K562 (cell line): Measurements from ENCODE around the gene PPHLN1. TPM values are rescaled to one million over a fixed set of nuclear protein-coding genes. Genes with fewer than 3 reads are reported as not detected.
A peak's percentile ranks its signal among the peaks of the same experiment; 100 is the strongest.

ENCODE experiments used
- ARID2 ChIP-seq: fragments of 450-650 bp; IDR thresholded peaks from 2 replicates; pipeline ENCODE4 v1.6.1; 2017; ENCODE audit warnings: antibody characterized with exemption, mild to moderate bottlenecking
- CBX3 ChIP-seq, 2 experiments: IDR thresholded peaks; 1 replicate in 1 of 2; 2 replicates in 1 of 2; pipeline ENCODE4 v1.6.1; 2012; ENCODE audit warnings: inconsistent platforms in 2 of 2, low read length in 2 of 2, borderline replicate concordance in 1 of 2, control low read depth in 1 of 2
- CREBBP ChIP-seq: IDR thresholded peaks from one replicate; pipeline ENCODE4 v1.6.1; 2012; ENCODE audit warnings: low read depth, mild to moderate bottlenecking, control low read depth, inconsistent platforms, low read length
- DACH1 ChIP-seq: fragments of 450-650 bp; IDR thresholded peaks from 2 replicates; pipeline ENCODE4 v1.6.1; 2018; ENCODE audit not compliant: partially characterized antibody
- EHMT2 ChIP-seq: fragments of 450-650 bp; IDR thresholded peaks from 2 replicates; pipeline ENCODE4 v1.6.1; 2018; ENCODE audit warnings: antibody characterized with exemption
- ESRRA ChIP-seq: fragments of 450-650 bp; IDR thresholded peaks from 2 replicates; pipeline ENCODE4 v1.6.1; 2014; ENCODE audit warnings: low read depth, mild to moderate bottlenecking, moderate library complexity, borderline replicate concordance
- FOXM1 ChIP-seq, 2 experiments: fragments of 450-650 bp in 1 of 2; sonication (generic) in 1 of 2; formaldehyde crosslinking in 1 of 2; IDR thresholded peaks; 2 replicates each; pipeline versions ENCODE4 v1.6.1 to v1.9.0; 2017 to 2022; ENCODE audit warnings: low read depth in 2 of 2, mild to moderate bottlenecking in 2 of 2, missing genetic modification reagents in 1 of 2, moderate library complexity in 1 of 2
- HCFC1 ChIP-seq: IDR thresholded peaks from 2 replicates; pipeline ENCODE4 v1.6.1; 2012; ENCODE audit warnings: low read depth, low read length, improper control_type of control experiment
- HMG20A ChIP-seq: fragments of 450-650 bp; formaldehyde crosslinking; conservative IDR thresholded peaks from 2 replicates; pipeline ENCODE4 v1.4.0; 2020; ENCODE audit warnings: mild to moderate bottlenecking, mixed read lengths
- HNRNPH1 ChIP-seq: fragments of 200-400 bp; formaldehyde crosslinking; optimal IDR thresholded peaks from 2 replicates; pipeline ENCODE3; 2017; ENCODE audit warnings: low read depth, mild to moderate bottlenecking, low read length, moderate library complexity
- L3MBTL2 ChIP-seq: fragments of 450-650 bp; IDR thresholded peaks from 2 replicates; pipeline ENCODE4 v1.6.1; 2016; ENCODE audit warnings: mild to moderate bottlenecking, moderate library complexity
- NCOA2 ChIP-seq, 2 experiments: fragments of 450-650 bp; IDR thresholded peaks; 2 replicates each; pipeline ENCODE4 v1.6.1; 2018; ENCODE audit warnings: mild to moderate bottlenecking in 2 of 2, moderate library complexity in 1 of 2; ENCODE audit not compliant: partially characterized antibody in 2 of 2
- NONO ChIP-seq, 2 experiments: fragments of 200-400 bp in 1 of 2; fragments of 450-650 bp in 1 of 2; formaldehyde crosslinking in 1 of 2; IDR thresholded peaks; 2 replicates each; pipeline ENCODE4 v1.6.1; 2017; ENCODE audit warnings: low read depth in 2 of 2, mild to moderate bottlenecking in 2 of 2, moderate library complexity in 2 of 2, low read length in 1 of 2
- PHB ChIP-seq: fragments of 250-450 bp; sonication (Bioruptor Pico); IDR thresholded peaks from 2 replicates; pipeline ENCODE4 v1.5.0; 2021
- PML ChIP-seq: IDR thresholded peaks from 2 replicates; pipeline ENCODE4 v1.6.1; 2012; ENCODE audit warnings: low read length, inconsistent platforms
- RBM15 ChIP-seq: fragments of 200-400 bp; formaldehyde crosslinking; IDR thresholded peaks from 2 replicates; pipeline ENCODE4 v1.6.1; 2018; ENCODE audit warnings: mild to moderate bottlenecking, low read length, moderate library complexity; ENCODE audit not compliant: insufficient read depth
- SIN3A ChIP-seq, 2 experiments: fragments of 150-350 bp in 1 of 2; IDR thresholded peaks; 2 replicates each; pipeline ENCODE4 v1.6.1; 2011 to 2016; ENCODE audit warnings: borderline replicate concordance in 2 of 2, low read depth in 2 of 2, low read length in 2 of 2, mild to moderate bottlenecking in 2 of 2, moderate library complexity in 2 of 2; ENCODE audit not compliant: control insufficient read depth in 1 of 2
- SREBF1 ChIP-seq: fragments of 150-350 bp; IDR thresholded peaks from 2 replicates; pipeline ENCODE4 v1.6.1; 2014; ENCODE audit warnings: antibody characterized with exemption, low read depth, low read length, borderline replicate concordance
- TCF7L2 ChIP-seq: fragments of 150-350 bp; IDR thresholded peaks from 2 replicates; pipeline ENCODE4 v1.6.1; 2016; ENCODE audit warnings: low read depth, mild to moderate bottlenecking, low read length, moderate library complexity
- TCFL5 ChIP-seq: fragments of 250-450 bp; sonication (Bioruptor Pico); conservative IDR thresholded peaks from 2 replicates; pipeline ENCODE4 v1.6.1; 2021; ENCODE audit warnings: mild to moderate bottlenecking, moderate library complexity, matching md5 sums
- ZNF764 ChIP-seq: fragments of 250-450 bp; sonication (Bioruptor Pico); IDR thresholded peaks from 2 replicates; pipeline ENCODE4 v1.4.0; 2020; ENCODE audit warnings: low read depth, mild to moderate bottlenecking, moderate library complexity
- polyA plus RNA-seq, 8 experiments: library from polyadenylated mRNA; depleted of rRNA in 4 of 8; stranded (reverse) in 5 of 8; unstranded in 3 of 8; fragments of >200 nt; fragmentation: Nextera tagmentation in 2 of 8; fragmentation: Illumina TruSeq in 1 of 8; extraction: Ambion mirVana in 2 of 8; extraction: Trizol in 1 of 8; gene quantifications; 2 replicates each; pipeline versions ENCODE4 v1.2.1 to v1.2.3, GENCODE V29; 2011 to 2014; ENCODE audit warnings: inconsistent platforms in 1 of 8, missing spikeins in 1 of 8
- total RNA-seq, 7 experiments: library from RNA; depleted of rRNA in 6 of 7; stranded (reverse); fragments of >200 nt in 6 of 7; fragmentation: Illumina TruSeq in 2 of 7; extraction: Trizol in 2 of 7; gene quantifications; 2 replicates each; pipeline versions ENCODE4 v1.2.1 to v1.2.3, GENCODE V29; 2011 to 2021; ENCODE audit warnings: low replicate concordance in 1 of 7
- TF ChIP-seq, protein P1 (sequence below): IDR thresholded peaks from 2 replicates; pipeline ENCODE4 v1.6.1; 2011; ENCODE audit warnings: borderline replicate concordance, low read depth, mild to moderate bottlenecking, moderate library complexity, low read length; ENCODE audit not compliant: insufficient read depth, poor library complexity, severe bottlenecking
- TF ChIP-seq, protein P2 (sequence below), 2 experiments: IDR thresholded peaks in 1 of 2; conservative IDR thresholded peaks in 1 of 2; 2 replicates each; pipeline ENCODE4 v1.6.1; 2016; ENCODE audit warnings: low read depth in 2 of 2, mild to moderate bottlenecking in 1 of 2, missing compliant biosample characterization in 1 of 2, missing genetic modification characterization in 1 of 2, moderate library complexity in 1 of 2

PPHLN1 gene
- total and polyA plus RNA-seq, 9 of the 15 experiments (the other 6 are each of a cell fraction or from before 2014, with no cell fraction given) = 66.3 to 112 (median 93.6) TPM

- TF ChIP-seq, protein P1, sequence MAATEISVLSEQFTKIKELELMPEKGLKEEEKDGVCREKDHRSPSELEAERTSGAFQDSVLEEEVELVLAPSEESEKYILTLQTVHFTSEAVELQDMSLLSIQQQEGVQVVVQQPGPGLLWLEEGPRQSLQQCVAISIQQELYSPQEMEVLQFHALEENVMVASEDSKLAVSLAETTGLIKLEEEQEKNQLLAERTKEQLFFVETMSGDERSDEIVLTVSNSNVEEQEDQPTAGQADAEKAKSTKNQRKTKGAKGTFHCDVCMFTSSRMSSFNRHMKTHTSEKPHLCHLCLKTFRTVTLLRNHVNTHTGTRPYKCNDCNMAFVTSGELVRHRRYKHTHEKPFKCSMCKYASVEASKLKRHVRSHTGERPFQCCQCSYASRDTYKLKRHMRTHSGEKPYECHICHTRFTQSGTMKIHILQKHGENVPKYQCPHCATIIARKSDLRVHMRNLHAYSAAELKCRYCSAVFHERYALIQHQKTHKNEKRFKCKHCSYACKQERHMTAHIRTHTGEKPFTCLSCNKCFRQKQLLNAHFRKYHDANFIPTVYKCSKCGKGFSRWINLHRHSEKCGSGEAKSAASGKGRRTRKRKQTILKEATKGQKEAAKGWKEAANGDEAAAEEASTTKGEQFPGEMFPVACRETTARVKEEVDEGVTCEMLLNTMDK = no peak
- TF ChIP-seq TCFL5 (CRISPR knock-in tag) (no peak), L3MBTL2 (0 out of 2 replicates have a peak, but pooled peaks have one; percentile 63), HCFC1 (peak; percentile 78), TCF7L2 (no peak), PML (peak; percentile 66; the same call in 1 of the 2 replicates), ESRRA (no peak), HMG20A (CRISPR knock-in tag) (no peak), SREBF1 (no peak), RBM15 (no peak), SIN3A (IDR thresholded peaks at IDR 0.05; ENCODE audit: borderline replicate concordance in 2 of 2, control insufficient read depth in 1 of 2, low read depth in 2 of 2, low read length in 2 of 2) (peak; percentile 81 to 82; a peak in 3 of 4 replicates), NCOA2 (IDR thresholded peaks at IDR 0.05; ENCODE audit: partially characterized antibody in 2 of 2) (no peak), NONO (IDR thresholded peaks at IDR 0.05; ENCODE audit: low read depth in 2 of 2, low read length in 1 of 2) (no peak), CREBBP (no peak), PHB (CRISPR knock-in tag) (no peak), DACH1 (peak; percentile 21), FOXM1 (IDR thresholded peaks at IDR 0.05; ENCODE audit: low read depth) (peak; percentile 25; the same call in 1 of the 2 replicates), FOXM1 (CRISPR knock-in tag; IDR thresholded peaks at IDR 0.05; ENCODE audit: low read depth) (no peak), ARID2 (no peak), CBX3 (IDR thresholded peaks at IDR 0.05; ENCODE audit: borderline replicate concordance in 1 of 2, low read length in 2 of 2) (no peak), HNRNPH1 (no peak), ZNF764 (CRISPR knock-in tag) (peak; percentile 96), EHMT2 (no peak)
- TF ChIP-seq, protein P2, sequence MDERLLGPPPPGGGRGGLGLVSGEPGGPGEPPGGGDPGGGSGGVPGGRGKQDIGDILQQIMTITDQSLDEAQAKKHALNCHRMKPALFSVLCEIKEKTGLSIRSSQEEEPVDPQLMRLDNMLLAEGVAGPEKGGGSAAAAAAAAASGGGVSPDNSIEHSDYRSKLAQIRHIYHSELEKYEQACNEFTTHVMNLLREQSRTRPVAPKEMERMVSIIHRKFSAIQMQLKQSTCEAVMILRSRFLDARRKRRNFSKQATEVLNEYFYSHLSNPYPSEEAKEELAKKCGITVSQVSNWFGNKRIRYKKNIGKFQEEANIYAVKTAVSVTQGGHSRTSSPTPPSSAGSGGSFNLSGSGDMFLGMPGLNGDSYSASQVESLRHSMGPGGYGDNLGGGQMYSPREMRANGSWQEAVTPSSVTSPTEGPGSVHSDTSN (CRISPR knock-in tag; IDR thresholded peaks at IDR 0.05; ENCODE audit: low read depth) = no peak
- TF ChIP-seq, protein P2 (tag; conservative IDR thresholded peaks at IDR 0.05; ENCODE audit: low read depth) = no peak
Observed at GRCh38 chr12:42325653-42326474, at the start of gene PPHLN1, which contains the start of gene ZCRB1 (continued).
